Activated naive CD8-positive, alpha-beta T cell (primary cell): Measurements from ENCODE around the gene WDR82.

Experiments used
- H3K27ac Mint-ChIP-seq: one replicate; pipeline ENCODE4 v1.8.0; 2021; ENCODE audit warnings: mixed read lengths
- H3K27me3 Mint-ChIP-seq: one replicate; pipeline ENCODE4 v1.8.0; 2021; ENCODE audit warnings: mixed read lengths
- H3K36me3 Mint-ChIP-seq: one replicate; pipeline ENCODE4 v1.8.0; 2021; ENCODE audit warnings: mixed read lengths
- H3K4me1 Mint-ChIP-seq: one replicate; pipeline ENCODE4 v1.8.0; 2021; ENCODE audit warnings: low read depth, mixed read lengths
- H3K4me3 Mint-ChIP-seq: one replicate; pipeline ENCODE4 v1.8.0; 2021; ENCODE audit warnings: mild to moderate bottlenecking, mixed read lengths
- H3K9me3 Mint-ChIP-seq: one replicate; pipeline ENCODE4 v1.8.0; 2021; ENCODE audit warnings: low read depth, mixed read lengths

WDR82 gene

GRCh38 chr3:52314489-52314888, 36.0 kb upstream of the WDR82 start:
- Mint-ChIP-seq H3K4me1 (peaks cover 27% of the 10 kb centered on the region), H3K27me3 (no peaks in the 10 kb centered on the region), H3K27ac (peak overlapping the region; percentile 50), H3K36me3 (peaks cover 3% of the 10 kb centered on the region), H3K9me3 (no peaks in the 10 kb centered on the region), H3K4me3 (no peak overlapping the region)

- Mint-ChIP-seq H3K4me1 (peaks cover 27% of the 10 kb centered on the region), H3K4me3 (no peak overlapping the region), H3K27ac (no peak overlapping the region), H3K9me3 (no peaks in the 10 kb centered on the region), H3K36me3 (peaks cover 3% of the 10 kb centered on the region), H3K27me3 (no peaks in the 10 kb centered on the region)
These were observed 35.3 kb upstream of the WDR82 start for GRCh38 chr3:52313774-52314188.

GRCh38 chr3:52313188-52313773, 34.8 kb upstream of the WDR82 start:
- no peaks in the 10 kb centered on the region for H3K9me3 Mint-ChIP-seq
- H3K36me3 Mint-ChIP-seq = peaks cover 3% of the 10 kb centered on the region
- H3K27ac Mint-ChIP-seq = peak overlapping the region; percentile 72
- H3K27me3 Mint-ChIP-seq = no peaks in the 10 kb centered on the region
- H3K4me3 Mint-ChIP-seq = no peak overlapping the region
- peaks cover 28% of the 10 kb centered on the region for H3K4me1 Mint-ChIP-seq

- H3K4me3 Mint-ChIP-seq = no peak overlapping the region
- peaks cover 35% of the 10 kb centered on the region for H3K4me1 Mint-ChIP-seq
- peaks cover 3% of the 10 kb centered on the region for H3K36me3 Mint-ChIP-seq
- no peaks in the 10 kb centered on the region for H3K27me3 Mint-ChIP-seq
- H3K27ac Mint-ChIP-seq = no peak overlapping the region
- H3K9me3 Mint-ChIP-seq = no peaks in the 10 kb centered on the region
These were observed 33.2 kb upstream of the WDR82 start for GRCh38 chr3:52311576-52312119.

- no peaks in the 10 kb centered on the region for H3K9me3 Mint-ChIP-seq
- peak overlapping the region; percentile 50 for H3K27ac Mint-ChIP-seq
- H3K4me3 Mint-ChIP-seq = peak overlapping the region; percentile 40
- H3K36me3 Mint-ChIP-seq = peaks cover 3% of the 10 kb centered on the region
- no peaks in the 10 kb centered on the region for H3K27me3 Mint-ChIP-seq
- peaks cover 40% of the 10 kb centered on the region for H3K4me1 Mint-ChIP-seq
These were observed 32.6 kb upstream of the WDR82 start for GRCh38 chr3:52310861-52311575.

- no peak overlapping the region for H3K4me3 Mint-ChIP-seq
- H3K4me1 Mint-ChIP-seq = peaks cover 44% of the 10 kb centered on the region
- peaks cover 3% of the 10 kb centered on the region for H3K36me3 Mint-ChIP-seq
- H3K27ac Mint-ChIP-seq = no peak overlapping the region
- H3K9me3 Mint-ChIP-seq = no peaks in the 10 kb centered on the region
- no peaks in the 10 kb centered on the region for H3K27me3 Mint-ChIP-seq
These were observed 29.9 kb upstream of the WDR82 start for GRCh38 chr3:52308308-52308707.

GRCh38 chr3:52306978-52307377, 28.5 kb upstream of the WDR82 start:
- no peaks in the 10 kb centered on the region for H3K27me3 Mint-ChIP-seq
- H3K36me3 Mint-ChIP-seq = peaks cover 3% of the 10 kb centered on the region
- peaks cover 44% of the 10 kb centered on the region for H3K4me1 Mint-ChIP-seq
- H3K27ac Mint-ChIP-seq = no peak overlapping the region
- no peak overlapping the region for H3K4me3 Mint-ChIP-seq
- H3K9me3 Mint-ChIP-seq = no peaks in the 10 kb centered on the region

- H3K4me3 Mint-ChIP-seq = no peak overlapping the region
- no peaks in the 10 kb centered on the region for H3K27me3 Mint-ChIP-seq
- peaks cover 3% of the 10 kb centered on the region for H3K36me3 Mint-ChIP-seq
- peaks cover 39% of the 10 kb centered on the region for H3K4me1 Mint-ChIP-seq
- no peak overlapping the region for H3K27ac Mint-ChIP-seq
- H3K9me3 Mint-ChIP-seq = no peaks in the 10 kb centered on the region
These were observed 27.5 kb upstream of the WDR82 start for GRCh38 chr3:52305926-52306325.

- Mint-ChIP-seq H3K27ac (no peak overlapping the region), H3K4me1 (peaks cover 27% of the 10 kb centered on the region), H3K27me3 (no peaks in the 10 kb centered on the region)
These were observed 25.4 kb upstream of the WDR82 start for GRCh38 chr3:52303811-52304210.

GRCh38 chr3:52302426-52303145, 24.1 kb upstream of the WDR82 start:
- H3K4me3 Mint-ChIP-seq = no peak overlapping the region
- no peaks in the 10 kb centered on the region for H3K36me3 Mint-ChIP-seq
- H3K9me3 Mint-ChIP-seq = no peaks in the 10 kb centered on the region
- H3K27ac Mint-ChIP-seq = no peak overlapping the region
- H3K27me3 Mint-ChIP-seq = no peaks in the 10 kb centered on the region
- H3K4me1 Mint-ChIP-seq = peaks cover 22% of the 10 kb centered on the region

More at GRCh38 chr3:52303811-52304210, 25.4 kb upstream of the WDR82 start:
- H3K36me3 Mint-ChIP-seq = no peaks in the 10 kb centered on the region
- no peak overlapping the region for H3K4me3 Mint-ChIP-seq
- H3K9me3 Mint-ChIP-seq = no peaks in the 10 kb centered on the region

GRCh38 chr3:52299879-52300611, 21.6 kb upstream of the WDR82 start:
- no peaks in the 10 kb centered on the region for H3K27me3 Mint-ChIP-seq
- no peak overlapping the region for H3K27ac Mint-ChIP-seq

GRCh38 chr3:52299247-52299878, 20.9 kb upstream of the WDR82 start:
- Mint-ChIP-seq H3K9me3 (no peaks in the 10 kb centered on the region), H3K4me3 (no peak overlapping the region), H3K4me1 (peaks cover 6% of the 10 kb centered on the region), H3K36me3 (peaks cover 2% of the 10 kb centered on the region), H3K27ac (no peak overlapping the region), H3K27me3 (no peaks in the 10 kb centered on the region)

More at GRCh38 chr3:52299879-52300611, 21.6 kb upstream of the WDR82 start:
- Mint-ChIP-seq H3K4me3 (no peak overlapping the region), H3K36me3 (peaks cover 2% of the 10 kb centered on the region), H3K4me1 (peaks cover 6% of the 10 kb centered on the region), H3K9me3 (no peaks in the 10 kb centered on the region)

- Mint-ChIP-seq H3K4me1 (peaks cover 6% of the 10 kb centered on the region), H3K27me3 (no peaks in the 10 kb centered on the region), H3K36me3 (peaks cover 2% of the 10 kb centered on the region), H3K4me3 (no peak overlapping the region), H3K27ac (no peak overlapping the region), H3K9me3 (no peaks in the 10 kb centered on the region)
These were observed 20.0 kb upstream of the WDR82 start for GRCh38 chr3:52298149-52299098.
